ENCODE results near the gene GLG1. TPM values are rescaled to one million over a fixed set of nuclear protein-coding genes. Genes with fewer than 3 reads are reported as not detected.

The GLG1 gene
- total RNA-seq, 6 donors from 2014 or later: 88.3 to 149 (median 110) TPM

- TF ChIP-seq CTCF (IDR thresholded peaks at IDR 0.05): no peak
- TF ChIP-seq POLR2AphosphoS5 (IDR thresholded peaks at IDR 0.05): no peak
- TF ChIP-seq EP300 (IDR thresholded peaks at IDR 0.05): no peak
- TF ChIP-seq POLR2A (IDR thresholded peaks at IDR 0.05): no peak
- peaks cover 3 to 12% (median 9%) of the 10 kb centered on the region in 4 donors for H3K4me1 ChIP-seq
- DNase-seq: no peak
- no peaks in the 10 kb centered on the region for H3K9me3 ChIP-seq
- no peaks in the 10 kb centered on the region for H3K36me3 ChIP-seq
- no peaks in the 10 kb centered on the region for H3K27me3 ChIP-seq
- H3K4me3 ChIP-seq: no peak overlapping the region
- WGBS, 2 donors: 89 to 91% methylated on average over 12 of the region's 12 CpGs
- no peak overlapping the region for H3K27ac ChIP-seq
- ATAC-seq (ENCODE audit: low FRiP score in 2 of 2): no peak
Measured at GRCh38 chr16:74575807-74576643, 30.9 kb downstream of the GLG1 start.

GRCh38 chr16:74575175-74575806, 31.6 kb downstream of the GLG1 start:
- DNase-seq (no peak), ATAC-seq (ENCODE audit: low FRiP score in 2 of 2) (no peak)
- Histone ChIP-seq H3K27ac (no peak overlapping the region), H3K4me3 (no peak overlapping the region), H3K36me3 (no peaks in the 10 kb centered on the region), H3K9me3 (no peaks in the 10 kb centered on the region), H3K27me3 (no peaks in the 10 kb centered on the region), H3K4me1 (peaks cover 8 to 17% (median 11%) of the 10 kb centered on the region in 4 donors)
- TF ChIP-seq CTCF (IDR thresholded peaks at IDR 0.05): peak in 1 of 6 experiments; percentile 5
- TF ChIP-seq POLR2A (IDR thresholded peaks at IDR 0.05): no peak
- 91 to 92% methylated on average over 7 of the region's 7 CpGs for WGBS, 2 donors

GRCh38 chr16:74574146-74574545, 32.8 kb downstream of the GLG1 start:
- 80 to 84% methylated on average over 2 of the region's 2 CpGs for WGBS, 2 donors
- ATAC-seq (ENCODE audit: low FRiP score in 2 of 2) (no peak), DNase-seq (no peak)
- Histone ChIP-seq H3K9me3 (no peaks in the 10 kb centered on the region), H3K36me3 (no peaks in the 10 kb centered on the region), H3K27me3 (no peaks in the 10 kb centered on the region), H3K27ac (no peak overlapping the region), H3K4me3 (no peak overlapping the region), H3K4me1 (peaks cover 9 to 20% (median 11%) of the 10 kb centered on the region in 4 donors)
- TF ChIP-seq POLR2A (IDR thresholded peaks at IDR 0.05): no peak
- no peak for TF ChIP-seq POLR2AphosphoS5 (IDR thresholded peaks at IDR 0.05)
- no peak for TF ChIP-seq CTCF (IDR thresholded peaks at IDR 0.05)
- no peak for TF ChIP-seq EP300 (IDR thresholded peaks at IDR 0.05)

- TF ChIP-seq CTCF (IDR thresholded peaks at IDR 0.05): no peak
- no peak for TF ChIP-seq POLR2AphosphoS5 (IDR thresholded peaks at IDR 0.05)
- TF ChIP-seq POLR2A (IDR thresholded peaks at IDR 0.05): no peak
- TF ChIP-seq EP300 (IDR thresholded peaks at IDR 0.05): no peak
Measured at GRCh38 chr16:74573622-74574021, 33.3 kb downstream of the GLG1 start.

More at GRCh38 chr16:74573622-74574021, 33.3 kb downstream of the GLG1 start:
- Histone ChIP-seq H3K9me3 (no peaks in the 10 kb centered on the region), H3K36me3 (no peaks in the 10 kb centered on the region), H3K4me1 (peaks cover 9 to 22% (median 13%) of the 10 kb centered on the region in 4 donors), H3K27me3 (no peaks in the 10 kb centered on the region), H3K4me3 (no peak overlapping the region), H3K27ac (no peak overlapping the region)
- 78 to 87% methylated on average over 8 of the region's 8 CpGs for WGBS, 2 donors
- ATAC-seq (ENCODE audit: low FRiP score in 2 of 2) (no peak), DNase-seq (no peak)
